ENCODE measurements around the gene PLPPR5.

The PLPPR5 gene

GRCh38 chr1:98842241-98842640, 162.4 kb downstream of the PLPPR5 start:
- no peak for DNase-seq (ENCODE audit: low spot score)
